Activated CD8-positive, alpha-beta memory T cell treated with anti-CD3 and anti-CD28 coated beads for 24 hours (primary cell): Measurements from ENCODE around the gene VKORC1L1.
"Not testable (repeated sequence)": the region's sequence is repeated elsewhere in the genome, so short reads cannot be mapped to it uniquely, and the experiment has no call there.

Experiments
- DNase-seq: peaks from one replicate; pipeline ENCODE4 v3.0.0-alpha.2; 2020

VKORC1L1 gene

GRCh38 chr7:65872776-65873581, at the start of gene VKORC1L1:
TSS of gene VKORC1L1 (plus strand) at chr7:65873074. CDS start at chr7:65873372, 298 bp downstream.
- DNase-seq: peak; percentile 97

- no peak for DNase-seq
Observed at GRCh38 chr7:65827366-65827765, 45.5 kb upstream of the VKORC1L1 start.

DNA sequence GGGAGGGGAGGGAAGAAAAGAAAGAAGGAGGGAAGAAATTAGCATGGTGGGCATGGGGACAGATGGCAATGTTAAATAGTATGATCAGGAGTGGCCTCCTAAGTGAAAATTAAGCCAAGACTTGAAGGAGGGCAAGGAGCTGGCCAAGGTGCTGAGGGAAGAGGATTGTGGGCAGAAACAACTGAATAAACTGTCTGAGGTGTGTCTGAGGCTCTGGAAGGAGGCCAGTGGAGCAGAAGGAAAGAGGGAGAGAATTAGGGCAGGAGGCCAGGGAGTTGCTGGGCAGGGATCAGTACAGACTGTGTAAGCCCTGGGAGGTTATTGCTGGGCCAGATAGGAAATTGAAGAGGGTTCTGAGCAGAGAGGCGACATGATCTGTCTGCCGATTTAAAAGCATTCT, 40.6 kb upstream of the VKORC1L1 start:
- no peak for DNase-seq

GRCh38 chr7:65836684-65837083, 36.2 kb upstream of the VKORC1L1 start:
- DNase-seq: not testable (repeated sequence)

- not testable (repeated sequence) for DNase-seq
Observed at GRCh38 chr7:65837541-65837956, 35.3 kb upstream of the VKORC1L1 start.

DNA sequence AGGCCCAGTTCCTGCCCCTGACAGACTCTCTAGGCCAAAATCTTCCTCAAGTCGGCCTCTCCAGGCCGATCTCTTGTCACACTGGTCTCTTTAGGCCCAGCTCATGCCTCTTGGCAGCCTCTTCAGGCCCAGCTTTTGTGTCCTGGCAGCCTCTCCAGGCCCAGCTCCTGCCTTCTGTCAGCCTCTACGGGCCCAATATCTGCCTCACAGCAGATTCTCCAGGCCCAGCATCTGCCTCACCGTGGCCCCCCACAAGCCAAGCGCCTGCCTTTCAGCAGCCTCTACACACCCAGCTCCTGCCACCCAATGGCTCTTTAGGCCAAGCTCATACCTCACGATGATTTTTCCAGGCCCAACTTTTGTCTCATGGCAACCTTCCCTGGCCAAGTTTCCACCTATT, 33.0 kb upstream of the VKORC1L1 start:
- DNase-seq: no peak

GRCh38 chr7:65840446-65840845, 32.4 kb upstream of the VKORC1L1 start:
- no peak for DNase-seq

DNA sequence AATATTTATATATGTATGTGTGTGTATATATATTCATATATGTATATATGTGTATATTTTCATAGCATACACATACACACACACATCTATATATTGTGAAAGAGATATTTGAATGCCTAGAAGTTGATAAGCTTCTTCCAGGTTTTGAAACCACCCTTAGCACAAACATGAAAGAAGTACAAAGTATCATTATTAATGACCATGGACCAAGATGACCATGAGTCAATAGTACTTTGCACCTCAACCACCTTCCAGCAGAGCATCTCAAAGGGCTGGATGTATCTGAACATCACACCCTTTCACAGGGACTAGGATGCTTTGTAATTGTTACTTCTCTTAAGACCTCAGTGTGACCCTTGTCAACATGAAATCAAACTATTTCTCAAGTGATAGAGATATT, 29.3 kb upstream of the VKORC1L1 start:
- DNase-seq: not testable (repeated sequence)

DNA sequence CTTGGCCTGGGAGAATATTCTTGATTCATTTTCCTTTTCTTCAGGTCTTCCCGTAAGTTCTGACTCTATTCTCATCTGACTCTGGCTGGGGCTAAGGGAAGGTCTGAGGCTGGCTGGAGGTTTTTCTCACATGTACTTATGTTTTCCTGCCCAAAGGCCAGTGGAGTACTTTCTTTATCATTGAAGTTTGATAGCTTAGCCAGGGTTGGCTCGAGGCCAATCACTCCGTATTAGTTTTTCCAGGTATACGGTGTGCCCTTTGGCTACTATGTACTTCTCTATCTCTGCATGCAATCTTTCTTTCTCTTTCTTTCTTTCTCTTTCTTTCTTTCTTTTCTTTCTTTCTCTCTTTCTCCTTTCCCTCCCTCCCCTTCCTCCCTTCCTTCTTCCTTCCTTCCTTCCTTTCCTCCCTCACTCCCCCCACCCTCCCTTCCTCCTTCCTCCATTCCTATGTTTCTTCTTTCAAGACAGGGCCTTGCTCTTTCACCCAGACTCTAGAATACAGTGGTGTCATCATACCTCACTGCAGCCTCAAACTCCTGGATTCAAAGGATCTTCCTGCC, 26.8 kb upstream of the VKORC1L1 start:
- DNase-seq: no peak

DNA sequence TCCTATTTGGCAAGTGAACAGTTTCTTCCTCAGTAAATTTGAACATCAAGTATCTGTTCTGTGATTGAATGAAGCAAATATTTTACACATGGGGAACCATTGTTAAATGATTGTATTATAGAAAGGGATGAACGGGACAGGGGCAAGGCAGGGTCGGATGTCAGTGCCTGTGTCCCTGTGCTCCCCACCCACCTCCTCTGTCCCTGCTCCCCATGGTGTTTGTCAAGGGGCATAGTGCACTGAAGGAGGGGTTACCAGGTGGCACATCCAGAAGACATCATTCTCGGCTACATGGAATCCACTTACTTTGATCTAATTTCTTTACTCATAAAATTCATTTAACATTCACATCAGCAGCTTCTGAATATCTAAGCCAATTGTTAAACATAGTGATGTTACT, 19.4 kb upstream of the VKORC1L1 start:
- DNase-seq: not testable (repeated sequence)

GRCh38 chr7:65853892-65854291, 19.0 kb upstream of the VKORC1L1 start:
- DNase-seq: not testable (repeated sequence)

- DNase-seq: not testable (repeated sequence)
Observed at GRCh38 chr7:65857321-65857894, 15.5 kb upstream of the VKORC1L1 start.

DNA sequence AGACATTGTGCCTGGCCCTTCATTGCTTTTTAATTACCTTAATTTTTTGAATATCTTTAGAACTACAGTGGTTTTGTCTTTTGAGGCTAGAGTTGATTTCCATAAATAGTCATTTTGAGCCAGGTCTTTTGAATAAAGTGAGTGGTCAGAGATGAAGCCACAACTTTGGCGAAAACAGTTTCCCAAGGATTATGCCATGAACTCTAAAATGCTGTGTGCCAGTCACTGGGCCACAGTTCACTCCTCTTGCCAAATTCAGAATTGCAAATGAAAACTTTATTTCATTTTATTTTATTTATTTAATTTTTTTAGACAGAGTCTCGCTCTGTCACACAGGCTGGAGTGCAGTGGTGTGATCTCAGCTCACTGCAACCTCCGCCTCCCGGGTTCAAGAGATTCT, 14.2 kb upstream of the VKORC1L1 start:
- DNase-seq: not testable (repeated sequence)

GRCh38 chr7:65866244-65866643, 6.6 kb upstream of the VKORC1L1 start:
- DNase-seq: not testable (repeated sequence)

DNA sequence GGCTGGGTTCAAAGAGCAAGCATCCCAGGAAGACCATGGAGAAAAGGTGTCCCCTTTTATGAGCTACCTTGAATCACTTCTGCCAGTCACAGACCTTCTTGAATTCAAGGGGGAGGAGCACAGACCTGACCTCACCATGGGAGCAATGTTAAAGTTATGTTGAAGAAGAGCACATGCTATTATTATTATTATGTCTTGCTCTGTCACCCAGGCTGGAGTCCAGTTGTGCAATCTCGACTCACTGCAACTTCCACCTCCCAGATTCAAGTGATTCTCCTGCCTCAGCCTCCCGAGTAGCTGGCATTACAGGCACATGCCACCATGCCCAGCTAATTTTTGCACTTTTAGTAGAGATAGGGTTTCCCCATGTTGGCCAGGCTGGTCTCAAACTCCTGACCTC, 5.2 kb upstream of the VKORC1L1 start:
- not testable (repeated sequence) for DNase-seq

DNA sequence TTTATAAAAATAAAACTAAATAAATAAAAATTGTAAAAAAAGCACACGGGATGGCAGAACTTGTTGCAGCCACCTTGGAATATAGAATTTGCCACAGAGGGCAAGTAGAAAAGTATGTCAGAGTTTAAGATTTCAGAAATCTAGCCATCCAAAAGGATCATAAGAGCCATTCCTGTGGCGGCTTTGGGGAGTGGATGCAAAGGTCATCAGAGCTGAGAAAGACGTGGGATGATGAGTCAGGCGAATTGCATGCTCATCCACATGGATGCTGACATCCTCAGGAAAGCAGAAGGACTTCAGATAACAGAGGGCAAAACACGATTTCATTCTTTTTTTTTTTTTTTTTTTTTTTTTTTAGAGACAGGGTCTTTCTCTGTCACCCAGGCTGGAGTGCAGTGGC, 3.6 kb upstream of the VKORC1L1 start:
- not testable (repeated sequence) for DNase-seq

DNA sequence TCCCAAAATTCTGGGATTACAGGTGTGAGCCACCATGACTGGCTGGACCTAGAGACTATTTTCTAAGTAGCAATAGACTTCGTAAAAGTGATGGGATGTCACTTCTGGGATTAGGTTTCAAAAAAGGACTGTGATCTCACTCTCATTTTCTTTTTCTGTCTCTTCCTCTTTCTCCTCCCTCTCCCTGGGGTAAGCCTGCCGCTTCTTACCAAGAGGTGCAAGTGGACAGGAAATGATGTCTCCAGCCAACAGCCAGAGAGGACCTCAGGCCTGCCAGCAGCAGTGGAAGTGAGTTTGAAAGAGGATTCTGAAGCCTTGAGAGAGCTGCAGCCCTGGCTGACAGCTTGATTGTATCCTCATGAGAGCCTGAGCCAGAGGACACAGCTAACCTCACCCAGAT, 1.4 kb upstream of the VKORC1L1 start:
- not testable (repeated sequence) for DNase-seq

DNA sequence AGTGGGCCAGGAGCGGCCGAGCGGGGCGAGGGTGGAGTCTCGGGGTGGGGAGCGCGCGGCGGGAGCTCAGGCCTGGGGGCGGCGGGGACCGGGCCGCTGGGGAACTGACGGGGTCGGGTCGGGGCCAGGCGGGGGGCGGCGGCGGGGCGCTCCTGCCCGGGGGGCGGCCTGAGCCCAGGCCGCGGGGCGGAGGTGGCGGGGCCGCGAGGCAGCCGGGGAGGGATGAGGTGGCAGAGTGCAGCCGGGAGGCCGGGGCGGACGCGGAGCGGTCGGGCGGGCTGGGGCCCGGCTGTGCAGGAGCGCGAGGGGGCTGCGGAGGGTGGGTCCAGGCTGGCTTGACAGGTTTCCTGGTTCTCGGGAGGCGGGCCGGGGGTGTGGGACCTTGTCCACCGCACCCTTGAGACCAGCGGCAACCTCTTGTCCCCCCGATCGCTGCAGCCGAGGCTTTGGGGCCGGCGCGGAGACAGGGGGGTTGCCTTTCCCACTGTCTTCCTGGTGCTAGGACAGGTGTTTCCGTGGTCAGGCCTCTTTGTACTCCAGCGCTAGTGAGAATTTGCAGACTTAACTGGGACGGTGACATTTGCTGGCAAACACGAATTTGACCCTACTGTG, 814 bp downstream of the VKORC1L1 start:
- DNase-seq: peak; percentile 71

DNA sequence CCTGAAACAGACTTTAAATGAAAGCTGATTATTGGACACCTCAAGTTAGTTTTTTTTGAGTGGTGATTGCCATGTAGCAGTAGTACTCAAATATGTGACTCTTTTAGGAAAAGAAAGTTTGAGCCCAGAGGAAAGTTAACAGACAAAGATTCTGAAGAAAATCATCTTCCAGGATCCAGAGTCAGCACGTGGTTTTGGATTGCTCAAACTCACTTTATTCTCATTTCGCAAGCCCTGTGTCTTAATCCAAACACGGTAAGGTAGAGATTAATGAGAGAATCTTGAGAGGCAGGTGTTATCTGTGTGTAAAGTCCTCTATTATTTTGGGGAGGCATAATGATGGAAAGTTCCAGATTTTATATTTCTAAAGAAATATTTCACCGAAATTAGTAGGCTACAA, 2.8 kb downstream of the VKORC1L1 start:
- DNase-seq: not testable (repeated sequence)

- not testable (repeated sequence) for DNase-seq
Observed at GRCh38 chr7:65879292-65880153, 6.6 kb downstream of the VKORC1L1 start.

DNA sequence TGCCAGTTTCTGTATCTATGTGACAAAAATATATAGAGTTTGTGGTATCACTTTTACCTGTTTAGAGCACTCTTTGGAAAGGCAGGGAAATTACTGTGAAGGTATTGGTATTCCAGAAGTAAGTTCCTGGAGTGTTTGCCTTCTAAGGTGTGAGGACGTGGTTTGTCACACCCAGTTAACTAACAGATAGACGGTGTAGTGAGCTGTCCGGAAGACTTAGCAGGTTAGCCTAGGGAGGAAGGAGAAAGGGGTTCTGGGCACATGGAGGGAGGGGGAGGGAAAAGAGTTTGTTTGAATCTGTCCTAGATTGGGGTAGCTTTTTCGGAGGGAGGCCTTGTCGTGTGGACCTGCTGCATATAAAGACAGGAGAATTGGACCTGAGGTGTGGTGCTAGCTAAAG, 7.4 kb downstream of the VKORC1L1 start:
- not testable (repeated sequence) for DNase-seq

- not testable (repeated sequence) for DNase-seq
Observed at GRCh38 chr7:65884983-65885382, 12.1 kb downstream of the VKORC1L1 start.

- not testable (repeated sequence) for DNase-seq
Observed at GRCh38 chr7:65885533-65885932, 12.7 kb downstream of the VKORC1L1 start.
